Suprapubic skin (tissue), 4 donors: Measurements from ENCODE around the gene UPF2. TPM values are rescaled to one million over a fixed set of nuclear protein-coding genes. Genes with fewer than 3 reads are reported as not detected.

ENCODE experiments used
- DNase-seq, 2 donors: peaks; one replicate each; pipeline ENCODE4 v3.0.0-alpha.2; 2019; ENCODE audit warnings: low spot score in 2 of 2
- H3K27ac ChIP-seq: fragments of 200-600 bp; sonication (generic); one replicate; pipeline ENCODE4 v1.5.1; 2019
- H3K27me3 ChIP-seq: fragments of 200-600 bp; sonication (generic); one replicate; pipeline ENCODE4 v1.5.1; 2019
- H3K36me3 ChIP-seq: fragments of 200-600 bp; sonication (generic); one replicate; pipeline ENCODE4 v1.5.1; 2019
- H3K4me1 ChIP-seq: fragments of 200-600 bp; sonication (generic); one replicate; pipeline ENCODE4 v1.5.1; 2019
- H3K4me3 ChIP-seq: fragments of 200-600 bp; sonication (generic); one replicate; pipeline ENCODE4 v1.5.1; 2019; ENCODE audit warnings: mild to moderate bottlenecking
- H3K9me3 ChIP-seq: fragments of 200-600 bp; sonication (generic); one replicate; pipeline ENCODE4 v1.5.1; 2019
- CTCF ChIP-seq, 2 donors: fragments of 200-600 bp in 1 of 2; fragments of 450-650 bp in 1 of 2; sonication (generic) in 1 of 2; IDR thresholded peaks; one replicate each; pipeline ENCODE4 v1.5.1; 2016 to 2019; ENCODE audit warnings: antibody characterized with exemption in 2 of 2, mild to moderate bottlenecking in 1 of 2, moderate library complexity in 1 of 2
- EP300 ChIP-seq: sonication (generic); formaldehyde crosslinking; IDR thresholded peaks from one replicate; pipeline ENCODE4 v1.6.1; 2017; ENCODE audit warnings: antibody characterized with exemption
- POLR2A ChIP-seq, 2 donors: fragments of 450-650 bp; IDR thresholded peaks; one replicate each; pipeline ENCODE4 v1.6.1; 2017; ENCODE audit warnings: antibody characterized with exemption in 2 of 2, mild to moderate bottlenecking in 2 of 2, moderate library complexity in 2 of 2
- POLR2AphosphoS5 ChIP-seq, 3 donors: sonication (generic); formaldehyde crosslinking; IDR thresholded peaks; one replicate each; pipeline ENCODE4 v1.6.1; 2017; ENCODE audit warnings: antibody characterized with exemption in 3 of 3
- WGBS: methylation state at CpG from one replicate; pipeline ENCODE4 v1.1.5; 2018; 5-methylcytosine and 5-hydroxymethylcytosine counted together
- total RNA-seq, 4 donors: library from RNA; depleted of rRNA; stranded (reverse); fragments of >200 nt; gene quantifications; one replicate each; pipeline ENCODE4 v1.1.0, GENCODE V29; 2016

Gene UPF2
- total RNA-seq, 4 donors from 2014 or later, result 15.6 to 31.9 (median 16.1) TPM

- H3K27me3 ChIP-seq, result no peaks in the 10 kb centered on the region
- peaks cover 86% of the 10 kb centered on the region for H3K36me3 ChIP-seq
- WGBS, result 93% methylated on average over 7 of the region's 7 CpGs
- no peak overlapping the region for H3K4me3 ChIP-seq
- no peaks in the 10 kb centered on the region for H3K9me3 ChIP-seq
- no peak for DNase-seq
- TF ChIP-seq EP300 (no peak), POLR2AphosphoS5 (IDR thresholded peaks at IDR 0.05) (no peak), POLR2A (IDR thresholded peaks at IDR 0.05) (no peak)
- no peaks in the 10 kb centered on the region for H3K4me1 ChIP-seq
- no peak overlapping the region for H3K27ac ChIP-seq
Observed at GRCh38 chr10:11958956-11959355, 83.7 kb downstream of the UPF2 start.

- H3K27ac ChIP-seq, result no peak overlapping the region
- peaks cover 67% of the 10 kb centered on the region for H3K36me3 ChIP-seq
- WGBS, result 96% methylated on average over 5 of the region's 5 CpGs
- no peak overlapping the region for H3K4me3 ChIP-seq
- no peak for DNase-seq
- no peaks in the 10 kb centered on the region for H3K4me1 ChIP-seq
- TF ChIP-seq POLR2AphosphoS5 (IDR thresholded peaks at IDR 0.05), result no peak
- no peak for TF ChIP-seq POLR2A (IDR thresholded peaks at IDR 0.05)
- no peak for TF ChIP-seq CTCF (IDR thresholded peaks at IDR 0.05)
- TF ChIP-seq EP300, result no peak
- H3K27me3 ChIP-seq, result no peaks in the 10 kb centered on the region
- no peaks in the 10 kb centered on the region for H3K9me3 ChIP-seq
Observed at GRCh38 chr10:11951695-11952094, 90.9 kb downstream of the UPF2 start.

GRCh38 chr10:11950325-11951018 lies 92.1 kb downstream of the UPF2 start:
- TF ChIP-seq CTCF (IDR thresholded peaks at IDR 0.05) (no peak), POLR2AphosphoS5 (IDR thresholded peaks at IDR 0.05) (no peak)
- peaks cover 56% of the 10 kb centered on the region for H3K36me3 ChIP-seq
- no peak for DNase-seq

DNA sequence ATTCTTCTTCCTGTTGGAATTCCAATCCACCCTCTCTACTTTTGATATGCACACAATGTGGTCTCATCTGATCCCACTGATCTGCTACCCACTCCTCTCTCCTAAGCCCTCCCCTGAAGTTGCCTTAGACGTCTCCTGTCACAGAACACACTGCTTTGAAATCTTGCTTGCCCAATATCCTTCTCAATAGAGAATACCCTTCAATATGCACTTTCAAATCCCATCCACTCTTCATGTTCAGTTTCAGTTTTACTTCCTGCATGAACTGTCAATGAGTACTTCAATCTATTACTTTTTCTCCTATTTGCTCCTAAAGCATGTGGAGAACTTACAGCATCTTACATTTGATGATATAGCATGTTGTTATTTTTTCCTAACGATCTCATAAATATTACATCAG lies 93.5 kb downstream of the UPF2 start:
- Histone ChIP-seq H3K36me3 (peaks cover 44% of the 10 kb centered on the region), H3K27ac (no peak overlapping the region), H3K9me3 (no peaks in the 10 kb centered on the region), H3K4me3 (no peak overlapping the region), H3K4me1 (no peaks in the 10 kb centered on the region), H3K27me3 (no peaks in the 10 kb centered on the region)
- WGBS, result 89% methylated on average over 2 of the region's 2 CpGs
- DNase-seq, result no peak
- no peak for TF ChIP-seq POLR2AphosphoS5 (IDR thresholded peaks at IDR 0.05)
- no peak for TF ChIP-seq CTCF (IDR thresholded peaks at IDR 0.05)
- no peak for TF ChIP-seq POLR2A (IDR thresholded peaks at IDR 0.05)
- no peak for TF ChIP-seq EP300

More at GRCh38 chr10:11950325-11951018, 92.1 kb downstream of the UPF2 start:
- no peak overlapping the region for H3K27ac ChIP-seq
- no peaks in the 10 kb centered on the region for H3K4me1 ChIP-seq
- no peaks in the 10 kb centered on the region for H3K27me3 ChIP-seq
- 91% methylated on average over 9 of the region's 9 CpGs for WGBS
- no peak overlapping the region for H3K4me3 ChIP-seq
- H3K9me3 ChIP-seq, result no peaks in the 10 kb centered on the region

GRCh38 chr10:11946652-11947051 lies 96.0 kb downstream of the UPF2 start:
- Histone ChIP-seq H3K36me3 (peaks cover 54% of the 10 kb centered on the region), H3K27me3 (no peaks in the 10 kb centered on the region), H3K9me3 (no peaks in the 10 kb centered on the region), H3K27ac (no peak overlapping the region), H3K4me3 (no peak overlapping the region), H3K4me1 (no peaks in the 10 kb centered on the region)
- DNase-seq, result no peak
- whole genome bisulfite sequencing, result 93% methylated on average over 8 of the region's 8 CpGs
- TF ChIP-seq EP300, result no peak
- TF ChIP-seq CTCF (IDR thresholded peaks at IDR 0.05), result no peak
- no peak for TF ChIP-seq POLR2AphosphoS5 (IDR thresholded peaks at IDR 0.05)
- TF ChIP-seq POLR2A (IDR thresholded peaks at IDR 0.05), result no peak
